DOHH2 (cell line): ENCODE results near the gene YPEL5.

Experiments used
- H3F3A ChIP-seq: fragments of 200-600 bp; sonication (generic), shearing (Covaris generic); 2 replicates; pipeline ENCODE4 v1.6.0; 2016; ENCODE audit warnings: antibody characterized with exemption, mild to moderate bottlenecking; ENCODE audit not compliant: control insufficient read depth, insufficient read depth
- H3K27ac ChIP-seq: fragments of 200-600 bp; sonication (generic); 2 replicates; pipeline ENCODE4 v1.5.1; 2014; ENCODE audit warnings: low read depth, mild to moderate bottlenecking, low read length, moderate library complexity
- H3K27me3 ChIP-seq: fragments of 200-600 bp; sonication (generic); 2 replicates; pipeline ENCODE4 v1.6.1; 2014; ENCODE audit warnings: mild to moderate bottlenecking, low read length, mixed read lengths; ENCODE audit not compliant: control insufficient read depth
- H3K36me3 ChIP-seq: fragments of 200-600 bp; sonication (generic); 2 replicates; pipeline ENCODE4 v1.6.1; 2014; ENCODE audit warnings: mild to moderate bottlenecking, low read length, moderate library complexity, mixed read lengths; ENCODE audit not compliant: control insufficient read depth
- H3K4me1 ChIP-seq: fragments of 200-600 bp; sonication (generic); 2 replicates; pipeline ENCODE4 v1.6.1; 2014; ENCODE audit warnings: mild to moderate bottlenecking, low read length, mixed read lengths; ENCODE audit not compliant: control insufficient read depth
- H3K4me2 ChIP-seq: fragments of 200-600 bp; sonication (generic); 2 replicates; pipeline ENCODE4 v1.6.0; 2014; ENCODE audit warnings: mild to moderate bottlenecking, low read length, moderate library complexity
- H3K4me3 ChIP-seq: fragments of 200-600 bp; sonication (generic); 2 replicates; pipeline ENCODE4 v1.5.1; 2014; ENCODE audit warnings: mild to moderate bottlenecking, low read length, mixed read lengths
- H3K79me2 ChIP-seq: fragments of 200-600 bp; sonication (generic); 2 replicates; pipeline ENCODE4 v1.6.1; 2014; ENCODE audit warnings: mild to moderate bottlenecking, low read length, mixed read lengths; ENCODE audit not compliant: control insufficient read depth
- H3K9me2 ChIP-seq: fragments of 200-600 bp; sonication (generic); replicated peaks from 2 replicates; pipeline ENCODE4 v1.6.1; 2014; ENCODE audit warnings: mild to moderate bottlenecking, low read length, mixed read lengths; ENCODE audit not compliant: control insufficient read depth
- H3K9me3 ChIP-seq: fragments of 200-600 bp; sonication (generic); 2 replicates; pipeline ENCODE4 v1.6.1; 2014; ENCODE audit warnings: antibody characterized with exemption, low read length, mixed read lengths; ENCODE audit not compliant: control insufficient read depth, insufficient read depth
- H4K20me1 ChIP-seq: fragments of 200-600 bp; sonication (generic); 2 replicates; pipeline ENCODE4 v1.6.0; 2014; ENCODE audit warnings: low read depth, mild to moderate bottlenecking, antibody characterized with exemption, low read length, moderate library complexity; ENCODE audit not compliant: control insufficient read depth, insufficient read depth
- CTCF ChIP-seq: fragments of 200-600 bp; sonication (generic); IDR thresholded peaks from one replicate; pipeline ENCODE4 v1.5.1; 2014; ENCODE audit warnings: antibody characterized with exemption, mild to moderate bottlenecking, low read depth, low read length; ENCODE audit not compliant: poor library complexity, severe bottlenecking
- EZH2phosphoT487 ChIP-seq: fragments of 200-600 bp; sonication (generic); IDR thresholded peaks from 2 replicates; pipeline ENCODE4 v1.6.1; 2017; ENCODE audit warnings: borderline replicate concordance, mild to moderate bottlenecking, antibody characterized with exemption, low read length, moderate library complexity, mixed read lengths

The YPEL5 gene

GRCh38 chr2:30188292-30188691 lies 41.5 kb downstream of the YPEL5 start:
- no peaks in the 10 kb centered on the region for H3K9me3 ChIP-seq
- H4K20me1 ChIP-seq = no peaks in the 10 kb centered on the region
- H3K4me3 ChIP-seq = no peak overlapping the region
- H3K36me3 ChIP-seq = no peaks in the 10 kb centered on the region
- no peaks in the 10 kb centered on the region for H3K79me2 ChIP-seq
- peaks cover 6% of the 10 kb centered on the region; the same call in 1 of the 2 replicates for H3K4me1 ChIP-seq
- TF ChIP-seq EZH2phosphoT487 = no peak
- no peak for TF ChIP-seq CTCF
- no peak overlapping the region for H3K27ac ChIP-seq
- no peak overlapping the region for H3K4me2 ChIP-seq
- peaks cover 5% of the 10 kb centered on the region; the same call in 1 of the 2 replicates for H3K27me3 ChIP-seq
- H3F3A ChIP-seq = no peaks in the 10 kb centered on the region
- H3K9me2 ChIP-seq = no peaks in the 10 kb centered on the region

- H3K9me3 ChIP-seq = no peaks in the 10 kb centered on the region
- H3K27me3 ChIP-seq = no peaks in the 10 kb centered on the region
- no peaks in the 10 kb centered on the region for H3K36me3 ChIP-seq
- no peaks in the 10 kb centered on the region for H3K79me2 ChIP-seq
- H3K4me2 ChIP-seq = no peak overlapping the region
- no peak overlapping the region for H3K27ac ChIP-seq
- peaks cover 6% of the 10 kb centered on the region; the same call in 1 of the 2 replicates for H3K4me1 ChIP-seq
- H3F3A ChIP-seq = no peaks in the 10 kb centered on the region
- TF ChIP-seq EZH2phosphoT487 (no peak), CTCF (no peak)
- no peaks in the 10 kb centered on the region for H4K20me1 ChIP-seq
- no peaks in the 10 kb centered on the region for H3K9me2 ChIP-seq
- H3K4me3 ChIP-seq = no peak overlapping the region
Measured at GRCh38 chr2:30190637-30191036, 43.8 kb downstream of the YPEL5 start.

GRCh38 chr2:30191107-30191506 lies 44.3 kb downstream of the YPEL5 start:
- H3K9me3 ChIP-seq = no peaks in the 10 kb centered on the region
- H3F3A ChIP-seq = no peaks in the 10 kb centered on the region
- H3K79me2 ChIP-seq = no peaks in the 10 kb centered on the region
- no peak overlapping the region for H3K27ac ChIP-seq
- H3K9me2 ChIP-seq = no peaks in the 10 kb centered on the region
- no peaks in the 10 kb centered on the region for H3K27me3 ChIP-seq
- H3K36me3 ChIP-seq = no peaks in the 10 kb centered on the region
- no peak overlapping the region for H3K4me2 ChIP-seq
- no peaks in the 10 kb centered on the region for H4K20me1 ChIP-seq
- TF ChIP-seq EZH2phosphoT487 (no peak), CTCF (no peak)
- H3K4me3 ChIP-seq = no peak overlapping the region
- H3K4me1 ChIP-seq = peaks cover 6% of the 10 kb centered on the region; the same call in 1 of the 2 replicates
